ENCODE data around the gene STK24. TPM values are rescaled to one million over a fixed set of nuclear protein-coding genes. Genes with fewer than 3 reads are reported as not detected.
A peak's percentile ranks its signal among the peaks of the same experiment; 100 is the strongest.

Gene STK24
- total RNA-seq, 2 experiments from 2014 or later, result 134 to 148 TPM

DNA sequence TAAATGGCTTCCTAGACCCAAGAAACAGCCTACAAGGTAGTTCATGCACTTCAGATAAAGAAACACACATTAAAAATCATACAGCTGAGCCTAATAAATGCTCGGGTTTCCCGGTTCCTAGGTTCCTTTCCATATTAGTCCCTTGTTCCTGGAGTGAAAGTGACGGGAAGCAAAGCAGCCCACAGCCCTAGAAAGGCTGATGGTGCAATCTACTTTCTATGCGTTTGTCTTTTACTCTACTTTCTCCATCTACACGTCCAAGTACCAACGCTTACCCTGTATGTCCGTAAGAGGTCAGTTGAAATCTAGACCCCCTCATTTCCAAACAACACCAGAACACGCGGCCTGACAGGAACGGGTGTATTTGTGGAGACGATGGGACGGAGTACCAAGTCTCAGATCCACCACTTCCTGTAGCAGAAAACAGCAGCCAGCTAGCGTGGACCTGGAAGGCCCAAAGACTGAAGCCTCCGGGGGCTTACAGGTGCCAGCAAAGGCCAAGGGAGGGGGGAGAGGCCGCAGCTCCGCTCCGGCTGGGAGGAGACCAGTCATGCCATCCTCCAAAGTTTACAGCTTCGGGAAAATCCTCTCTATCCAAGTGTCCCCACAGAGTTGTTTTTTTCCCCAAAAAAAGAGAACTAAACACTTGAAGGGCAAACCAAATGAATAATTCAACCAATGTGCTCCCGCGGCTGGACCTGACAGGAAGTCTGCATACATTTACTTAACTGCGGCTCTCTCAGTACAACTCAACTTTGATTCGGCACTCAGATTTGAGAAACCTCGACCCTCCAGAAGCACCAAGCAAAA is 34.1 kb downstream of the STK24 start:
- peaks cover 63% of the 10 kb centered on the region for H3K4me1 Mint-ChIP-seq
- CTCF ChIA-PET, result interaction anchor here (0.7 to 1.9 kb wide), 3 partner anchors 17 to 97 kb away, joined by 3 to 6 read pairs (median 3); no protein-coding TSS in a partner anchor
- DNase-seq, result no peak

DNA sequence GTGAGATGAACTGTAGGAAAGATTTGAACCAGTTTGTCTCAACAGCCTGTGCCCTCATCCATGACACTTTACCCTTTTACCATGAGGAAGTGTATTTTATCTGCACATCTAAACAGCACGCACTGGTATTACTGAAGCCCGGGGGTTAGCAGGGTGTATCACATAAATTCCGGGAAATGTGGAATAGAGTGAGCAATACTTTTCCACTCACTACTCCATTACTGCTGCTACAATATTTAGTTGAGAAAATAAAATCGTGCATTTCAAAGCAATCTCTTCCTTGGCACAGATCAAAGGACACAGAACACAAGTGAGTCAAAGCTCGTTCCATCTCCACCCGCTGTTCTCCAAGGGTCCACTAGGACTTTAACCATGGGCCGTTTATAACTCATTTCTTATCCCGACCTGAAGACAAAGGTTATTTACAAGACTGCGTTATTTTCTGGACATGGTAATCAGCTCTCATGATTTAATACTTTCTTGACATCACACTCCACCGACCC is 35.2 kb downstream of the STK24 start:
- H3K27ac Mint-ChIP-seq, result no peak overlapping the region
- H3K4me3 Mint-ChIP-seq, result no peak overlapping the region

More for the DNA sequence above, 34.1 kb downstream of the STK24 start:
- Mint-ChIP-seq H3K9me3 (ENCODE audit: low read depth) (no peaks in the 10 kb centered on the region), H3K36me3 (peaks cover 20% of the 10 kb centered on the region), H3K27ac (peak overlapping the region; percentile 16), H3K4me3 (peak overlapping the region; percentile 23), H3K27me3 (no peaks in the 10 kb centered on the region)
- peak; percentile 66 for ATAC-seq

DNA sequence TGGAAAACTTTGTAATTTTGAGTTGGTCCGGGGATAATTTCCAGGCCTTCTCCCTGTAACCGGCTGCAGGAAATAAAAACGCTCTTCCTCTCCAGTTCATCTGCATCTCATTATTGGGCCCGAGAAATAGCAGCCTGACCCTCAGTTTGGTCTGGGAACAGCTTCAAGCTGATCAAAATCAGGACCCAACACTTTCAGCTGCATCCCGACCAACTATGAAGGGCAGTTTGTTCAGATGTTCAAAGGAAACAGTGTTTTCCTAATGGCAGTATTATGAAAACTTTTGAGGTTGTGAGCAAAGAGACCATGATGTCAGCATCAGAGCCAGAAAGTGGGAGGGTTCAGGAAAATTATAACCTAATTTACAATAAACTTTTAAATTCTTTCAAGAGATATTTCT is 35.7 kb downstream of the STK24 start:
- CTCF ChIA-PET, result interaction anchor here (1.4 to 1.7 kb wide), 2 partner anchors 36 to 95 kb away, joined by 3 to 11 read pairs; partner anchors contain the start of gene STK24
- DNase-seq (no peak), ATAC-seq (no peak)
- no peaks in the 10 kb centered on the region for H3K9me3 Mint-ChIP-seq (ENCODE audit: low read depth)
- no peak overlapping the region for H3K27ac Mint-ChIP-seq
- peaks cover 17% of the 10 kb centered on the region for H3K36me3 Mint-ChIP-seq
- H3K4me1 Mint-ChIP-seq, result peaks cover 71% of the 10 kb centered on the region
- no peaks in the 10 kb centered on the region for H3K27me3 Mint-ChIP-seq
- no peak overlapping the region for H3K4me3 Mint-ChIP-seq

More for the DNA sequence above, 35.2 kb downstream of the STK24 start:
- Mint-ChIP-seq H3K27me3 (no peaks in the 10 kb centered on the region), H3K36me3 (peaks cover 17% of the 10 kb centered on the region), H3K4me1 (peaks cover 67% of the 10 kb centered on the region), H3K9me3 (ENCODE audit: low read depth) (no peaks in the 10 kb centered on the region)
- no peak for ATAC-seq
- DNase-seq, result no peak
- CTCF ChIA-PET, result interaction anchor here (1.9 kb wide), 1 partner anchor 96 kb away, joined by 6 read pairs; no protein-coding TSS in a partner anchor

DNA sequence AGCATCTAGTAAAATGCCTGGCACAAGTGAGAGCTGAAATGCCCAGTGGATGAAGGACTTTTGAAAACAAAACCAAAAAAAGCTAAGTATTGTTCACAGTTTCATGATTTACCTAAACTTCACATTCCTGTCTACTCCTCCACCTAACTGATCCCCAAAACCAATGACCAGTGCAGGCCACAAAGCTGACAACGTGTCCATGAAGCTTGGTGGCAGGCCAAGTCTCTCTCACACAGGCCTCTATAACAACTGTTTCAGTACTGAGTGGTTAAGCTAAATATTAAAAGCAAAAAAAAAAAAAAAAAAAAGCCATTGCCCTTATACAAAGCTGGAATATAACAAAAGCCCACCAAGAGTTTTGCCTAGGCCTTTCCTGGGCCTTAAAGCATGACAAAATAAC is 36.4 kb downstream of the STK24 start:
- CTCF ChIA-PET, result interaction anchor here (1.3 to 1.7 kb wide), 4 partner anchors 10 to 113 kb away, joined by 3 to 11 read pairs (median 4); partner anchors contain the start of gene STK24
- H3K9me3 Mint-ChIP-seq (ENCODE audit: low read depth), result no peaks in the 10 kb centered on the region
- H3K4me3 Mint-ChIP-seq, result no peak overlapping the region
- no peaks in the 10 kb centered on the region for H3K27me3 Mint-ChIP-seq
- H3K4me1 Mint-ChIP-seq, result peaks cover 76% of the 10 kb centered on the region
- no peak overlapping the region for H3K27ac Mint-ChIP-seq
- DNase-seq, result no peak
- H3K36me3 Mint-ChIP-seq, result peaks cover 17% of the 10 kb centered on the region
- ATAC-seq, result no peak

DNA sequence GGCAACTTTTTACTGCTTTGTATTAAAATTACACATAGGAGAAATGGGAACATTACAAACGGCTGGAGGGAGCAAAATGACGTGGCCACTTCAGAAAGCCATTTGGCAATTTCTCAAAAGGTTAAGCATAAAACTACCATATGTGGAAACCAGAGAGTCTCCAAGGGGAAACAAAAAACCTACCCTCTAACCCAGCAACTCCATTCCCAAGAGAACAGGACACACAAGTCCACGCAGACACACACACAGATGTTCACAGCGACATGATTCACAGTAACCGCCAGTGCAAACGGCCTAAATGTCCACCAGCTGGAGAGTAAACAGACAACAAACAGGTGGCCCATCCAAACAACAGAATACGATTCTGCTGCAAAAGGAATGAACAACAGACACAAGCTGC is 37.2 kb downstream of the STK24 start:
- Mint-ChIP-seq H3K27me3 (no peaks in the 10 kb centered on the region), H3K4me3 (no peak overlapping the region), H3K27ac (no peak overlapping the region), H3K9me3 (ENCODE audit: low read depth) (no peaks in the 10 kb centered on the region), H3K36me3 (peaks cover 19% of the 10 kb centered on the region), H3K4me1 (peaks cover 79% of the 10 kb centered on the region)
- no peak for ATAC-seq
- CTCF ChIA-PET, result interaction anchor here (1.3 to 1.7 kb wide), 4 partner anchors 9 to 114 kb away, joined by 3 to 11 read pairs (median 4); partner anchors contain the start of gene STK24
- no peak for DNase-seq

DNA sequence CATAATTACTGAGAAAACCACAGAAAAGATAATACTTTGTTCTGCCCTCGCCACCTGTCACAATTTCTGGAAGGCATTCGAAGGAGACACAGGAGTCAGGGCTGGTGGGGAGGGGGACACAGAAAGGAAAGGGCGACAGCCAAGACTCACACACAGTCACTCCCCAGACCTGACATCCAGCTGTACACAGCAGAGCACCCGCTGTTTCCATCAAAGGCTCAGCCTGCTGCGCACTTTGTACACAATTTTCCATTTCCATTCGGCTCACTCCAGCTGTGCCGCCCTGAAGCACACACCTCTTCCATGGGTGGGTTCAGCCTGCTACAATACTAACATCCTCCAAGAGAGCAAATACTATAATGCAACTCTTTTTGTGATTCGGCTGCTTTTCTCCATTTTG is 38.0 kb downstream of the STK24 start:
- Mint-ChIP-seq H3K27ac (no peak overlapping the region), H3K36me3 (peaks cover 23% of the 10 kb centered on the region), H3K4me1 (peaks cover 79% of the 10 kb centered on the region), H3K4me3 (no peak overlapping the region), H3K9me3 (ENCODE audit: low read depth) (no peaks in the 10 kb centered on the region), H3K27me3 (no peaks in the 10 kb centered on the region)
- DNase-seq, result no peak
- no peak for ATAC-seq
- CTCF ChIA-PET, result interaction anchor here (1.0 kb wide), 1 partner anchor 13 kb away, joined by 3 read pairs; no protein-coding TSS in a partner anchor

DNA sequence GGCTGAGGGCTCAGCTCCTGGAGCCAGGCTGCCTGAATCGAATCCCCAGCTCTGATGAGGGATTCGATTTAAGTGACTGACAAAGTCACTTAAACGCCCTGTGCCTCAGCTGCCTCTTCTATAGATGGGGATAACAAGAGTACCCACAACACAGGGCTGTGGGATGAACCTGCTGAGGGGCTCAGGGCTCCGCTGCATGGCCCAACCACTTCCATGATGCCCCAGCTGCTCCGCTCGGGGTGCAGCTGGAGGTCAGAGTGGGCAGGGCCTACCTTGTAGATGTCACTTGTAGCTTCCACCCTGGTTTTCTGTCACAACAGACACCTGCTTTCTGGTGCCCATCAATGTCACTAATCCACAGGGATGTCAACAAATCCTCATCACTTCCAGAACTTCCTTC is 39.2 kb downstream of the STK24 start:
- Mint-ChIP-seq H3K4me1 (peaks cover 74% of the 10 kb centered on the region), H3K27ac (no peak overlapping the region), H3K4me3 (no peak overlapping the region), H3K9me3 (ENCODE audit: low read depth) (no peaks in the 10 kb centered on the region), H3K36me3 (peaks cover 22% of the 10 kb centered on the region), H3K27me3 (no peaks in the 10 kb centered on the region)
- CTCF ChIA-PET, result interaction anchor here (0.7 to 1.0 kb wide), 2 partner anchors 11 to 14 kb away, joined by 3 to 4 read pairs; no protein-coding TSS in a partner anchor
- ATAC-seq (no peak), DNase-seq (no peak)

DNA sequence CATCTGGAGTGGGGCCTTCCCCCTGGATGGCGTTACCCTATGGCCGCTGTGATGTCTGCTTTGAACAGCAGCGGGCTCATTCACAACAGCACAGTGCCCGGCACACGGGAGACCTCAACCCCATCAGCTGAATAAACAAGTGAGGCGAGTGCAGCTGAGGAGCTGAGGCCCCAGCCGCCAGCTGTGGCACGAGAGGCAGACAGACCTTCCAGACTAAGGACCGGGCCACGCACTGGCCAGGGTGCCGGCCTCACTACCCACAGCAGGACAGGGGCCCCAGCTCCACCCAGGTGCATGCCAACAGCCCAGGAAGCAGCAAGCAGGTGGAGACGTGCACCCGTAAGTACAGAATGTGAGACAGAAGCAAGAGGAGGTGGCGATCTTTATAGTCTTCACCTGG is 39.6 kb downstream of the STK24 start:
- H3K36me3 Mint-ChIP-seq, result peaks cover 23% of the 10 kb centered on the region
- no peak for ATAC-seq
- CTCF ChIA-PET, result interaction anchor here (0.7 to 1.4 kb wide), 2 partner anchors 12 to 13 kb away, joined by 3 to 4 read pairs; no protein-coding TSS in a partner anchor
- H3K9me3 Mint-ChIP-seq (ENCODE audit: low read depth), result no peaks in the 10 kb centered on the region
- no peak for DNase-seq
- H3K27me3 Mint-ChIP-seq, result no peaks in the 10 kb centered on the region
- H3K27ac Mint-ChIP-seq, result no peak overlapping the region
- peaks cover 74% of the 10 kb centered on the region for H3K4me1 Mint-ChIP-seq
- no peak overlapping the region for H3K4me3 Mint-ChIP-seq

DNA sequence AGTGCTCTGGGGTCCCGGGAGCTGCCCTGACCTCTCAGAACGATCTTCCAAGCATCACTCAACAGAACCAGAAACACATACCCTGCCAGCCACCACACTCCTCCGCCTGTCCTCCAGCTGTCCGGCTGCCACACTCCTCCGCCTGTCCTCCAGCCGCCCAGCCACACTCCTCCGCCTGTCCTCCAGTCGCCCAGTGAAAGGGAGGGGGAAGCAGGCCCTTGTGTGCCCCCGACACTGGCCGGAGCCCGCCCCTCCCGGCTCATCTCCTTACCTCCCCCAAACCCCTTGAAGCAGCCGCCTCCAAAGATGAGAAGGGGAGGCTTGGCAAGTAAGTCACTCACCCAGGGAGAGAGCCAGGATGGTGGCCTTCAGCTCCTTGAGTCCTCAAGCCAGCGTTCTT is 40.2 kb downstream of the STK24 start:
- CTCF ChIA-PET, result interaction anchor here (1.4 kb wide), 1 partner anchor 14 kb away, joined by 3 read pairs; no protein-coding TSS in a partner anchor
- DNase-seq, result no peak
- no peak overlapping the region for H3K4me3 Mint-ChIP-seq
- no peak for ATAC-seq
- peaks cover 19% of the 10 kb centered on the region for H3K36me3 Mint-ChIP-seq
- no peaks in the 10 kb centered on the region for H3K27me3 Mint-ChIP-seq
- no peaks in the 10 kb centered on the region for H3K9me3 Mint-ChIP-seq (ENCODE audit: low read depth)
- no peak overlapping the region for H3K27ac Mint-ChIP-seq
- peaks cover 73% of the 10 kb centered on the region for H3K4me1 Mint-ChIP-seq

DNA sequence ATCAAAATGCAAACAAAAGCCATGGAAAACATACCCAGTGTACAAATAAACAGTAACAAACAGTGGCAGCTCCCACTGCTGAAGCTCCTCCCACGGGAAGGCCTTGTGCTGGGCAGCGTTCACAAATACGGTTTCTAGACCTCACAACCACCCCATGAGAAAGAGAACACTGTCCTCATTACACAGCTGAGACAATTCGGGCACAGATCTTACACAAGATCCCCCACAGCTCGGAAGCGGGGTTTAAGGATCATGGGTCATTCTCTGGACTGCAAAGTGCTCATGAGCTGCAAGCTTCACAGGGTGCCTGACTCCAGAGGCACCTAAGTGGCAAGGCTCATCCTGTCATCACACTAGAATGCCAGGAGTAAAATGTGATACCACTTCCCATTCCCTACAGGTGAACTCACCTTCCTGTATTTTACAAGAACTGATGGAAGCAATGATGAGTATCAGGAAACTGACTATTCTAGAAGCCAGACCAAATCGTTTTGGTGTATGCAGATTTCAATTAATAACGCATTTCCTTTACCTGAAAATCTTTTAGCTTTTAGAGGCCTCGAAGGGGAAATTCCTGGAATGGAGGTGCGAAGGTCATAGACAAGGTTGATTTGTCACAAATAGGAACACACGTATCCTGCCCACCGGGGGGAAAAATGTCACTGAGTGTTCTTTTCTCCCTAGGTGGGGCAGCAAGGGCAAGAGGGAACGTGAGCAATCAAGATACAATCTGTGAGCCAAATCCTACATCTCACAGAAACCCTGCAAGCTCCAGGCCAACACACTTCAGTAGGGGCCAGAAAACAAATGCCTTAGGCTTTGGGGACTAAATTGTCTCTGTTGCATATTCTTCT is 41.2 kb downstream of the STK24 start:
- H3K27me3 Mint-ChIP-seq, result no peaks in the 10 kb centered on the region
- no peaks in the 10 kb centered on the region for H3K9me3 Mint-ChIP-seq (ENCODE audit: low read depth)
- DNase-seq (no peak), ATAC-seq (no peak)
- no peak overlapping the region for H3K4me3 Mint-ChIP-seq
- no peak overlapping the region for H3K27ac Mint-ChIP-seq
- CTCF ChIA-PET, result interaction anchor here (1.4 kb wide), 1 partner anchor 15 kb away, joined by 3 read pairs; no protein-coding TSS in a partner anchor
- peaks cover 19% of the 10 kb centered on the region for H3K36me3 Mint-ChIP-seq
- H3K4me1 Mint-ChIP-seq, result peaks cover 75% of the 10 kb centered on the region

DNA sequence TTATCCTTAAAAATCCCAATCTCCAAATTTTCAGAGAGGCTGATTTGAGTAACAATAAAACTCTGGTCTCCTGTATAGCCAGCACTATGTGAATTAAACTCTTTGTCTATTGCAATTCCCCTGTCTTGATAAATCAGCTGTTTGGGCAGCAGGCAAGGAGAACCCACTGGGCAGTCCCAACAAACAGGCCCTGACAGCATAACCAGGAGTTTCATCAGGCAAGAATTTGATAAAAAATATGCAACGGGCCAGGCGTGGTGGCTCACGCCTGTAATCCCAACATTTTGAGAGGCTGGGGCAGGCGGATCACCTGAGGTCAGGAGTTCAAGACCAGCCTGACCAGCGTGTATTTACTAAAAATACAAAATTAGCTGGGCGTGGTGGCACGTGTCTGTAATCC is 42.1 kb downstream of the STK24 start:
- no peaks in the 10 kb centered on the region for H3K27me3 Mint-ChIP-seq
- peaks cover 77% of the 10 kb centered on the region for H3K4me1 Mint-ChIP-seq
- ATAC-seq (no peak), DNase-seq (no peak)
- CTCF ChIA-PET, result interaction anchor here (1.4 kb wide), 1 partner anchor 119 kb away, joined by 6 read pairs; no protein-coding TSS in a partner anchor
- no peak overlapping the region for H3K27ac Mint-ChIP-seq
- H3K9me3 Mint-ChIP-seq (ENCODE audit: low read depth), result no peaks in the 10 kb centered on the region
- H3K36me3 Mint-ChIP-seq, result peaks cover 17% of the 10 kb centered on the region
- H3K4me3 Mint-ChIP-seq, result no peak overlapping the region

DNA sequence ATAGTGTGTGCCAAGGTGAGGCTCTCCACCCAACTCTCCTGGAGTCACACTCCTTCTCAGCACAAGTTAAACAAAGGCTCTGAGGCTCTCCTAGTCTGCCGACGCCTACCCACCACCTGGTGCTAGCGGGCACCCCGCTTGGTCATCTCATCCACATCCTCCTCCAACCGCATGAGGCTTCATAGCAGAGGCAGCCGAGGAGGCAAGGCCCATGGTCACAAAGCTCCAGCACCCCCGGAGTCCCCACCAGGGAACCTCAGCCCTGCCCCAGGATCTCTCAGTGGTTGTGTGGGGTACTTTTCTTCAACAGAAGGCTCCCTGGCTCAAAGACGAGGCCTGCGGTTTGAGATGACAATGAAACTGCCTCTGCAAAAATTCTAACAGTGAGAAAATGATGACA is 43.0 kb downstream of the STK24 start:
- Mint-ChIP-seq H3K27ac (peak overlapping the region; percentile 9), H3K36me3 (peaks cover 15% of the 10 kb centered on the region)

DNA sequence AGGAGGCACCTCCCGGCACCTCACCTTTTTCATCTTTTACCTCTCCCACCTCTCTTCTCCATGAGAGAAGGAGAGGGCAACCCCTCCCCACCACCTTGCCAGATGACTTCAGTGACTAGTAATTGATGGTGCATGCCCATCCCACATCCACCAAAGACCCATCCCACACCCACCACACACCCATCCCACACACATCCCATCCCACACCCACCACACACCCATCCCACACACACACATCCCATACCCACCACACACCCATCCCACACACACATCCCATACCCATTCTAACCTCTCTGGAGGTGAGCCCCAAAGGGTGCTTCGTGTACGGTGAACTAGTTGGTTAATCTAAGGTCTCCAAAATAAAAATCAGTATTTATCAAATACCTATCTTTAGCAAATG is 44.7 kb downstream of the STK24 start:
- no peak for ATAC-seq
- CTCF ChIA-PET, result no interaction called here
- no peak overlapping the region for H3K27ac Mint-ChIP-seq

More for the DNA sequence above, 43.0 kb downstream of the STK24 start:
- Mint-ChIP-seq H3K4me3 (no peak overlapping the region), H3K4me1 (peaks cover 78% of the 10 kb centered on the region), H3K9me3 (ENCODE audit: low read depth) (no peaks in the 10 kb centered on the region), H3K27me3 (no peaks in the 10 kb centered on the region)
- CTCF ChIA-PET, result interaction anchor here (1.4 kb wide), 1 partner anchor 120 kb away, joined by 6 read pairs; no protein-coding TSS in a partner anchor
- ATAC-seq (peak; percentile 61), DNase-seq (peak; percentile 58)

More for the DNA sequence above, 44.7 kb downstream of the STK24 start:
- Mint-ChIP-seq H3K9me3 (ENCODE audit: low read depth) (no peaks in the 10 kb centered on the region), H3K36me3 (peaks cover 11% of the 10 kb centered on the region), H3K4me1 (peaks cover 81% of the 10 kb centered on the region), H3K4me3 (no peak overlapping the region), H3K27me3 (no peaks in the 10 kb centered on the region)
- DNase-seq, result no peak

All from activated CD8-positive, alpha-beta memory T cell treated with anti-CD3 and anti-CD28 coated beads, Interleukin-2, amount 10 ng/mL, durations not matched to agents 7 days and 5 days (primary cell).